Left lung (tissue), 10 donors: ENCODE measurements around the gene NSUN2. TPM values are rescaled to one million over a fixed set of nuclear protein-coding genes. Genes with fewer than 3 reads are reported as not detected.
"Not testable (repeated sequence)": the region's sequence is repeated elsewhere in the genome, so short reads cannot be mapped to it uniquely, and the experiment has no call there.

Source experiments
- ATAC-seq: fragments of 200-7000 bp; cut with Tn5 transposase; one replicate; pipeline ENCODE4 v1.9.1; 2020; ENCODE audit warnings: moderate library complexity
- DNase-seq, 4 donors: peaks; one replicate each; pipeline ENCODE4 v3.0.0-alpha.2; 2013 to 2020
- H3K27ac ChIP-seq, 2 donors: fragments of 200-600 bp; sonication (generic) in 1 of 2; one replicate each; pipeline versions ENCODE4 v1.5.0 to v1.8.0; 2020 to 2021
- H3K27me3 ChIP-seq, 2 donors: fragments of 200-600 bp; sonication (generic) in 1 of 2; one replicate each; pipeline versions ENCODE4 v1.5.0 to v1.8.0; 2020 to 2021
- H3K36me3 ChIP-seq, 2 donors: fragments of 200-600 bp; sonication (generic) in 1 of 2; one replicate each; pipeline versions ENCODE4 v1.5.0 to v1.8.0; 2020 to 2021
- H3K4me1 ChIP-seq, 2 donors: fragments of 200-600 bp; one replicate each; pipeline ENCODE4 v1.8.0; 2021
- H3K4me3 ChIP-seq, 2 donors: fragments of 200-600 bp; sonication (generic) in 1 of 2; one replicate each; pipeline versions ENCODE4 v1.5.0 to v1.8.0; 2020 to 2021; ENCODE audit warnings: mild to moderate bottlenecking in 1 of 2
- H3K9me3 ChIP-seq, 2 donors: fragments of 200-600 bp; sonication (generic) in 1 of 2; one replicate each; pipeline versions ENCODE4 v1.5.0 to v1.8.0; 2020 to 2021
- intact Hi-C, 2 donors: fragments of 100-400 bp; cut with DNase I; formaldehyde crosslinking; loops; one replicate each; pipeline versions ENCODE4 v1.11.2 to v1.14.2; 2022
- polyA plus RNA-seq, 6 donors: library from polyadenylated mRNA; unstranded; fragments of 120-200 nt; gene quantifications; one replicate each; pipeline ENCODE4 v1.2.1, GENCODE V29; 2013; ENCODE audit not compliant: insufficient read length in 6 of 6
- total RNA-seq, 2 donors: library from RNA; stranded (reverse); fragmentation: NEBNext Ultra II Directional; extraction: Animal tissue kit (Norgen Biotek cat#: 25700); gene quantifications; one replicate each; pipeline ENCODE4 v1.2.1, GENCODE V29; 2021
- TF ChIP-seq, protein P1 (sequence below), 2 donors: fragments of 200-600 bp; sonication (generic) in 1 of 2; IDR thresholded peaks; one replicate each; pipeline versions ENCODE4 v1.5.0 to v1.8.0; 2021; ENCODE audit warnings: antibody characterized with exemption in 2 of 2
- donor health status: DM: no; HTN: yes; CAD: no.
- donor health status: DM: no; HTN: no; CAD: no.

The NSUN2 gene
- total and polyA plus RNA-seq, 8 donors, result 37.5 to 93.9 (median 56.9) TPM

DNA sequence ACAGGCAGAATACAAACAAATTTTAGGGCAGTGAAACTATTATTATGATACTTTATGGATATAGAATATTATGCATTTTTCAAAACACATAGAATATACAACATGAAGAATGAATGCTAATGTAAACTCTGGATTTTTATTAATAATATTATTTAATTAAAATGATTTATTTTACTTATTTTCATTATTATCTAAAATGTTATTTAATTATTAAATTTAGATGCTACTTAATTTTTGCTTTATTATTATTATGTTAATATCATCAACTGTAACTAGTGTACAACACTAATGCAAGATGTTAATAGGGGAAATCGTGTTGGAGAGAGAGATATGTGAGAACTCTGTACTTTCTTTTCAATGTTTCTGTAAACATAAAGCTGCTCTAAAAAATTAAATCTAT is 41.1 kb upstream of the NSUN2 start:
- H3K27me3 ChIP-seq, result no peaks in the 10 kb centered on the region
- intact Hi-C loops, result no loop called here
- H3K4me3 ChIP-seq, result no peak overlapping the region
- TF ChIP-seq, protein P1, sequence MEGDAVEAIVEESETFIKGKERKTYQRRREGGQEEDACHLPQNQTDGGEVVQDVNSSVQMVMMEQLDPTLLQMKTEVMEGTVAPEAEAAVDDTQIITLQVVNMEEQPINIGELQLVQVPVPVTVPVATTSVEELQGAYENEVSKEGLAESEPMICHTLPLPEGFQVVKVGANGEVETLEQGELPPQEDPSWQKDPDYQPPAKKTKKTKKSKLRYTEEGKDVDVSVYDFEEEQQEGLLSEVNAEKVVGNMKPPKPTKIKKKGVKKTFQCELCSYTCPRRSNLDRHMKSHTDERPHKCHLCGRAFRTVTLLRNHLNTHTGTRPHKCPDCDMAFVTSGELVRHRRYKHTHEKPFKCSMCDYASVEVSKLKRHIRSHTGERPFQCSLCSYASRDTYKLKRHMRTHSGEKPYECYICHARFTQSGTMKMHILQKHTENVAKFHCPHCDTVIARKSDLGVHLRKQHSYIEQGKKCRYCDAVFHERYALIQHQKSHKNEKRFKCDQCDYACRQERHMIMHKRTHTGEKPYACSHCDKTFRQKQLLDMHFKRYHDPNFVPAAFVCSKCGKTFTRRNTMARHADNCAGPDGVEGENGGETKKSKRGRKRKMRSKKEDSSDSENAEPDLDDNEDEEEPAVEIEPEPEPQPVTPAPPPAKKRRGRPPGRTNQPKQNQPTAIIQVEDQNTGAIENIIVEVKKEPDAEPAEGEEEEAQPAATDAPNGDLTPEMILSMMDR (IDR thresholded peaks at IDR 0.05), result no peak
- H3K27ac ChIP-seq, result no peak overlapping the region
- no peaks in the 10 kb centered on the region for H3K4me1 ChIP-seq
- H3K9me3 ChIP-seq, result peaks cover 0 to 5% of the 10 kb centered on the region in 2 donors
- ATAC-seq (no peak), DNase-seq (no peak)
- peaks cover 0 to 8% of the 10 kb centered on the region in 2 donors for H3K36me3 ChIP-seq

- Histone ChIP-seq H3K9me3 (peaks cover 0 to 5% of the 10 kb centered on the region in 2 donors), H3K27ac (no peak overlapping the region), H3K36me3 (peaks cover 0 to 8% of the 10 kb centered on the region in 2 donors), H3K27me3 (no peaks in the 10 kb centered on the region), H3K4me3 (no peak overlapping the region), H3K4me1 (no peaks in the 10 kb centered on the region)
- TF ChIP-seq, protein P1 (IDR thresholded peaks at IDR 0.05), result no peak
- no peak for DNase-seq
- no peak for ATAC-seq
- intact Hi-C loops, result no loop called here
Measured at GRCh38 chr5:6673031-6673430, 40.2 kb upstream of the NSUN2 start.

GRCh38 chr5:6668717-6669116 is 35.9 kb upstream of the NSUN2 start:
- ATAC-seq, H3K4me3 ChIP-seq, H3K9me3 ChIP-seq, H3K4me1 ChIP-seq, DNase-seq, H3K27me3 ChIP-seq, H3K27ac ChIP-seq, intact Hi-C loops: not testable (repeated sequence)
- H3K36me3 ChIP-seq, result peaks cover 0 to 15% of the 10 kb centered on the region in 2 donors

GRCh38 chr5:6667648-6668047 is 34.8 kb upstream of the NSUN2 start:
- H3K27ac ChIP-seq, result no peak overlapping the region
- TF ChIP-seq, protein P1 (IDR thresholded peaks at IDR 0.05), result no peak
- H3K4me1 ChIP-seq, result no peaks in the 10 kb centered on the region
- no peaks in the 10 kb centered on the region for H3K27me3 ChIP-seq
- no peaks in the 10 kb centered on the region for H3K9me3 ChIP-seq
- H3K4me3 ChIP-seq, result no peak overlapping the region
- peaks cover 0 to 23% of the 10 kb centered on the region in 2 donors for H3K36me3 ChIP-seq
- DNase-seq, result no peak
- intact Hi-C loops, result no loop called here
- ATAC-seq, result no peak

- Histone ChIP-seq H3K9me3 (no peaks in the 10 kb centered on the region), H3K4me3 (no peak overlapping the region), H3K36me3 (peaks cover 0 to 26% of the 10 kb centered on the region in 2 donors), H3K27me3 (no peaks in the 10 kb centered on the region), H3K4me1 (no peaks in the 10 kb centered on the region), H3K27ac (no peak overlapping the region)
- ATAC-seq (no peak), DNase-seq (no peak)
- intact Hi-C loops, result no loop called here
- TF ChIP-seq, protein P1 (IDR thresholded peaks at IDR 0.05), result no peak
Measured at GRCh38 chr5:6666762-6667161, 33.9 kb upstream of the NSUN2 start.

DNA sequence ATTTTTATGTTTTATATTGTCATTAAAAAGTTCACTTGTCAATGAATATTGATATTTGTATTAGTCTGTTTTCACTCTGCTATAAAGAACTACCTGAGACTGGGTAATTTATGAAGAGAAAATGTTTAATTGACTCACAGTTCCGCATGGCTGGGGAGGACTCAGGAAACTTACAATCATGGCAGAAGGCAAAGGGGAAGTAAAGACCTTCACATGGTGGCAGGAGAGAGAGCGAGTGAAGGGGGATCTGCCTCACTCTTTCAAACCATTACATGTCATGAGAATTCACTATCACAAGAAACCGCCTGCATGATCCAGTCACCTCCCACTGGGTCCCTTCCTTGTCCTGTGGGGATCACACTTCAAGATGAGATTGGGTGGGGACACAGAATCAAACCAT is 27.8 kb upstream of the NSUN2 start:
- intact Hi-C loops, result no loop called here
- Histone ChIP-seq H3K4me3 (no peak overlapping the region), H3K27ac (no peak overlapping the region), H3K4me1 (no peaks in the 10 kb centered on the region), H3K36me3 (peaks cover 0 to 62% of the 10 kb centered on the region in 2 donors), H3K27me3 (no peaks in the 10 kb centered on the region), H3K9me3 (peaks cover 0 to 17% of the 10 kb centered on the region in 2 donors)
- DNase-seq (no peak), ATAC-seq (no peak)
- TF ChIP-seq, protein P1 (IDR thresholded peaks at IDR 0.05), result no peak
